Fibroblast of skin of scalp (primary cell): Measurements from ENCODE around the gene SLC25A27.

Experiments used
- DNase-seq: peaks from one replicate; pipeline ENCODE4 v3.0.0-alpha.2; 2013

The SLC25A27 gene

GRCh38 chr6:46720401-46720800 lies 67.6 kb downstream of the SLC25A27 start:
- no peak for DNase-seq
